ENCODE results near the gene SYCE1L. TPM values are rescaled to one million over a fixed set of nuclear protein-coding genes. Genes with fewer than 3 reads are reported as not detected.

Gene SYCE1L
- total and polyA plus RNA-seq, 4 donors = 0.51 to 0.69 TPM; not detected in 2

DNA sequence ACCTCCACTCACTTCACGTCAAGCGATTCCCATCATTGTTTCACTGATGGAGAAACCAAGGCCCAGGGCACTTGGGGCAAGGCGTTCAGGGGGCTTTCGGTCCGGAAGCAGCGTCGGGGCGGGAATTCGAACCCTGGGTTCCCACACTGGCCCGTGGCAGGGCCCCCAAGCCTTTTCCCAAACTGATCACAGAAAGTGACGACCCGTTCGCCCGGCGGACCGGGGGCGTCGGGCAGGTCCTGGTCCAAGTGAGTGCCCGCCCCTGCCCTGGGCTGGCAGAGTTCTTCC, 9.1 kb upstream of the SYCE1L start:
- Histone ChIP-seq H3K9ac (ENCODE audit: low read depth in 1 of 2, low read length in 2 of 2) (peak overlapping the region; percentile 79 to 89), H3K36me3 (ENCODE audit: control insufficient read depth in 4 of 4, insufficient read depth in 3 of 4, low read depth in 1 of 4, low read length in 3 of 4) (peaks cover 9 to 21% (median 10%) of the 10 kb centered on the region in 4 donors), H3K4me3 (ENCODE audit: low read depth in 1 of 3, low read length in 3 of 3) (peak overlapping the region; percentile 84 to 95 (median 84)), H3K9me3 (ENCODE audit: control insufficient read depth in 4 of 4, low read length in 3 of 4) (no peaks in the 10 kb centered on the region), H3K4me1 (ENCODE audit: control insufficient read depth in 4 of 4, insufficient read depth in 4 of 4, low read length in 3 of 4) (peaks cover 0 to 9% (median 5%) of the 10 kb centered on the region in 4 donors), H3K27me3 (ENCODE audit: control insufficient read depth in 4 of 4, insufficient read depth in 4 of 4, low read length in 3 of 4) (no peaks in the 10 kb centered on the region), H3K27ac (ENCODE audit: low read depth in 1 of 2, low read length in 2 of 2) (peak overlapping the region; percentile 96 to 98)
- DNase-seq (ENCODE audit: low spot score) = no peak
- TF ChIP-seq NR2F2 (IDR thresholded peaks at IDR 0.05) = no peak
- TF ChIP-seq EGR1 (IDR thresholded peaks at IDR 0.05; ENCODE audit: low read depth in 2 of 2) = no peak
- TF ChIP-seq RXRA (IDR thresholded peaks at IDR 0.05) = no peak
- no peak for TF ChIP-seq GABPA (IDR thresholded peaks at IDR 0.05 in 1 of 2, conservative IDR thresholded peaks at IDR 0.05 in 1 of 2)
- TF ChIP-seq HNF4A (conservative IDR thresholded peaks at IDR 0.05) = no peak
- no peak for TF ChIP-seq HNF4G (IDR thresholded peaks at IDR 0.05)
- TF ChIP-seq, protein P1, sequence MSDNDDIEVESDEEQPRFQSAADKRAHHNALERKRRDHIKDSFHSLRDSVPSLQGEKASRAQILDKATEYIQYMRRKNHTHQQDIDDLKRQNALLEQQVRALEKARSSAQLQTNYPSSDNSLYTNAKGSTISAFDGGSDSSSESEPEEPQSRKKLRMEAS (IDR thresholded peaks at IDR 0.05) = no peak
- no peak for TF ChIP-seq YY1 (IDR thresholded peaks at IDR 0.05)
- TF ChIP-seq, protein P2, sequence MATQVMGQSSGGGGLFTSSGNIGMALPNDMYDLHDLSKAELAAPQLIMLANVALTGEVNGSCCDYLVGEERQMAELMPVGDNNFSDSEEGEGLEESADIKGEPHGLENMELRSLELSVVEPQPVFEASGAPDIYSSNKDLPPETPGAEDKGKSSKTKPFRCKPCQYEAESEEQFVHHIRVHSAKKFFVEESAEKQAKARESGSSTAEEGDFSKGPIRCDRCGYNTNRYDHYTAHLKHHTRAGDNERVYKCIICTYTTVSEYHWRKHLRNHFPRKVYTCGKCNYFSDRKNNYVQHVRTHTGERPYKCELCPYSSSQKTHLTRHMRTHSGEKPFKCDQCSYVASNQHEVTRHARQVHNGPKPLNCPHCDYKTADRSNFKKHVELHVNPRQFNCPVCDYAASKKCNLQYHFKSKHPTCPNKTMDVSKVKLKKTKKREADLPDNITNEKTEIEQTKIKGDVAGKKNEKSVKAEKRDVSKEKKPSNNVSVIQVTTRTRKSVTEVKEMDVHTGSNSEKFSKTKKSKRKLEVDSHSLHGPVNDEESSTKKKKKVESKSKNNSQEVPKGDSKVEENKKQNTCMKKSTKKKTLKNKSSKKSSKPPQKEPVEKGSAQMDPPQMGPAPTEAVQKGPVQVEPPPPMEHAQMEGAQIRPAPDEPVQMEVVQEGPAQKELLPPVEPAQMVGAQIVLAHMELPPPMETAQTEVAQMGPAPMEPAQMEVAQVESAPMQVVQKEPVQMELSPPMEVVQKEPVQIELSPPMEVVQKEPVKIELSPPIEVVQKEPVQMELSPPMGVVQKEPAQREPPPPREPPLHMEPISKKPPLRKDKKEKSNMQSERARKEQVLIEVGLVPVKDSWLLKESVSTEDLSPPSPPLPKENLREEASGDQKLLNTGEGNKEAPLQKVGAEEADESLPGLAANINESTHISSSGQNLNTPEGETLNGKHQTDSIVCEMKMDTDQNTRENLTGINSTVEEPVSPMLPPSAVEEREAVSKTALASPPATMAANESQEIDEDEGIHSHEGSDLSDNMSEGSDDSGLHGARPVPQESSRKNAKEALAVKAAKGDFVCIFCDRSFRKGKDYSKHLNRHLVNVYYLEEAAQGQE (IDR thresholded peaks at IDR 0.05) = no peak
- TF ChIP-seq FOXA2 (IDR thresholded peaks at IDR 0.05) = no peak
- TF ChIP-seq FOXA1 (IDR thresholded peaks at IDR 0.05) = no peak
- no peak for TF ChIP-seq TAF1 (conservative IDR thresholded peaks at IDR 0.05)
- TF ChIP-seq ZBTB33 (IDR thresholded peaks at IDR 0.05) = no peak
- WGBS = under 1% methylated on average over 19 of the region's 19 CpGs

DNA sequence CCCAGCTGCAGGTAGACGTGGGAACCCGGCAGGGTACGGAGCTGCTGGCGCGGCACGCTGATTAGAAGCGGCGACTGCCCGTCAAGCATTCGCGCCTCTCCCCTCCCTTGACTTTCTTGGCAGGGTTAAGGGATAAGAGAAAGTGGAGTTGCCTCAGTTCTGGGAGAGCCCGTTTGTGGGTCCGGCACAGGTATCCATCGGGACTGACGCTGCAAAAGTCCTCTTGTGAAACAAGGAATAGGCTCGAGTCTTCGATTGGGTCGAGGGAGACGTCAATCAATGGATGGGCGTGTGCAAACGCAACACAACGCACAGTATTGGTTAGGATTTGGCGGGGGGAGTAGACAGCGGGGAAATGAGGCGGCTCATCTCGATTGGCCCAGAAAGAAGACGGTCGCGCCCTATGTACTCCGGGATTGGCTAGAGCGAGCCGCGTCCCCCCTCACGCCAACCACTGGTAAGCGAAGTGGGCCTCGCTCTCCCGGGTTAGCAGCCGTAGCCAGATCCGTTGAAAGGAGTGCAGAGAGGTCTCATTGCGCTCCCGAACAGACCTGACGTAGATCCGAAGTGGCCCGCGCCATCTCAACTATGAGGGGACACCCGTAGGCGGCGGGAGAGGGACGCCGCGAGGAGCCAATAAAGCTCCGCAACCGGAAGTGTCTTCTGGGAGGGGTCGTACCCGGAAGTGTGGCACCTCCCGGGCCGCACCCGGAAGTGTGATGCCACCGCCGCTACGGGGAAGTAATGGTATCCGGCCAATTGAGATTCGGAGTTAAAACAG, 8.5 kb upstream of the SYCE1L start, which contains the start of gene MON1B:
MON1B (plus strand) TSS at position 713 of the 781 bp plus-strand sequence. CDS start 296 bp downstream, outside the sequence.
- WGBS = under 1% methylated on average over 63 of the region's 63 CpGs
- Histone ChIP-seq H3K4me1 (ENCODE audit: control insufficient read depth in 4 of 4, insufficient read depth in 4 of 4, low read length in 3 of 4) (peaks cover 0 to 9% (median 5%) of the 10 kb centered on the region in 4 donors), H3K27ac (ENCODE audit: low read depth in 1 of 2, low read length in 2 of 2) (peak within 1 kb of the TSS; percentile 96 to 98), H3K9me3 (ENCODE audit: control insufficient read depth in 4 of 4, low read length in 3 of 4) (no peaks in the 10 kb centered on the region), H3K36me3 (ENCODE audit: control insufficient read depth in 4 of 4, insufficient read depth in 3 of 4, low read depth in 1 of 4, low read length in 3 of 4) (peaks cover 12 to 27% (median 14%) of the 10 kb centered on the region in 4 donors), H3K9ac (ENCODE audit: low read depth in 1 of 2, low read length in 2 of 2) (peak within 1 kb of the TSS; percentile 79 to 89), H3K27me3 (ENCODE audit: control insufficient read depth in 4 of 4, insufficient read depth in 4 of 4, low read length in 3 of 4) (no peaks in the 10 kb centered on the region), H3K4me3 (ENCODE audit: low read depth in 1 of 3, low read length in 3 of 3) (peak within 1 kb of the TSS; percentile 84 to 95 (median 93))
- peak; percentile 90 for DNase-seq (ENCODE audit: low spot score)
- TF ChIP-seq JUND (IDR thresholded peaks at IDR 0.05) = peak in 1 of 2 donors; percentile 43
- TF ChIP-seq HNF4G (IDR thresholded peaks at IDR 0.05) = no peak
- peak; percentile 91 to 96 for TF ChIP-seq GABPA (IDR thresholded peaks at IDR 0.05 in 1 of 2, conservative IDR thresholded peaks at IDR 0.05 in 1 of 2)
- no peak for TF ChIP-seq RAD21 (IDR thresholded peaks at IDR 0.05)
- TF ChIP-seq ATF3 (IDR thresholded peaks at IDR 0.05) = peak; percentile 35
- peak; percentile 81 to 95 for TF ChIP-seq EGR1 (IDR thresholded peaks at IDR 0.05; ENCODE audit: low read depth in 2 of 2)
- no peak for TF ChIP-seq FOXA1 (IDR thresholded peaks at IDR 0.05)
- TF ChIP-seq, protein P3, sequence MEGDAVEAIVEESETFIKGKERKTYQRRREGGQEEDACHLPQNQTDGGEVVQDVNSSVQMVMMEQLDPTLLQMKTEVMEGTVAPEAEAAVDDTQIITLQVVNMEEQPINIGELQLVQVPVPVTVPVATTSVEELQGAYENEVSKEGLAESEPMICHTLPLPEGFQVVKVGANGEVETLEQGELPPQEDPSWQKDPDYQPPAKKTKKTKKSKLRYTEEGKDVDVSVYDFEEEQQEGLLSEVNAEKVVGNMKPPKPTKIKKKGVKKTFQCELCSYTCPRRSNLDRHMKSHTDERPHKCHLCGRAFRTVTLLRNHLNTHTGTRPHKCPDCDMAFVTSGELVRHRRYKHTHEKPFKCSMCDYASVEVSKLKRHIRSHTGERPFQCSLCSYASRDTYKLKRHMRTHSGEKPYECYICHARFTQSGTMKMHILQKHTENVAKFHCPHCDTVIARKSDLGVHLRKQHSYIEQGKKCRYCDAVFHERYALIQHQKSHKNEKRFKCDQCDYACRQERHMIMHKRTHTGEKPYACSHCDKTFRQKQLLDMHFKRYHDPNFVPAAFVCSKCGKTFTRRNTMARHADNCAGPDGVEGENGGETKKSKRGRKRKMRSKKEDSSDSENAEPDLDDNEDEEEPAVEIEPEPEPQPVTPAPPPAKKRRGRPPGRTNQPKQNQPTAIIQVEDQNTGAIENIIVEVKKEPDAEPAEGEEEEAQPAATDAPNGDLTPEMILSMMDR (IDR thresholded peaks at IDR 0.05; ENCODE audit: low read depth, low read length, missing input control) = no peak
- TF ChIP-seq SP1 (IDR thresholded peaks at IDR 0.05) = peak; percentile 98
- TF ChIP-seq TAF1 (conservative IDR thresholded peaks at IDR 0.05) = peak; percentile 86
- TF ChIP-seq ZBTB33 (IDR thresholded peaks at IDR 0.05) = peak; percentile 66
